Fibroblast of lung (primary cell): ENCODE measurements around the gene FAM240B.

Experiments used
- CTCF ChIP-seq, 2 donors: IDR thresholded peaks in 1 of 2; conservative IDR thresholded peaks in 1 of 2; 1 replicate in 1 of 2; 2 replicates in 1 of 2; pipeline ENCODE4 v1.5.1; 2011 to 2012; ENCODE audit warnings: low read length in 2 of 2, control low read depth in 1 of 2, inconsistent platforms in 1 of 2, low read depth in 1 of 2, mild to moderate bottlenecking in 1 of 2
- EZH2 ChIP-seq: IDR thresholded peaks from 2 replicates; pipeline ENCODE4 v1.5.1; 2012; ENCODE audit warnings: low read length, control low read depth, mild to moderate bottlenecking; ENCODE audit errors: missing control alignments

GRCh38 chr9:38732885-38733284 is 13.0 kb upstream of the FAM240B start:
- no peak for TF ChIP-seq CTCF (conservative IDR thresholded peaks at IDR 0.05 in 1 of 2, IDR thresholded peaks at IDR 0.05 in 1 of 2; ENCODE audit: low read depth in 1 of 2, low read length in 2 of 2)
- no peak for TF ChIP-seq EZH2
